Sigmoid colon (tissue), 7 donors: ENCODE data around the gene TMEM87A. TPM values are rescaled to one million over a fixed set of nuclear protein-coding genes. Genes with fewer than 3 reads are reported as not detected.
A peak's percentile ranks its signal among the peaks of the same experiment; 100 is the strongest.

Source experiments
- DNase-seq: peaks from one replicate; pipeline ENCODE4 v3.0.0-alpha.2; 2019
- H3K27ac ChIP-seq, 4 donors: fragments of 200-600 bp; sonication (generic); one replicate each; pipeline ENCODE4 v1.5.1; 2016 to 2019; ENCODE audit warnings: mild to moderate bottlenecking in 1 of 4
- H3K27me3 ChIP-seq, 3 donors: fragments of 200-600 bp; sonication (generic); one replicate each; pipeline ENCODE4 v1.5.1; 2019; ENCODE audit warnings: mild to moderate bottlenecking in 1 of 3
- H3K36me3 ChIP-seq, 4 donors: fragments of 200-600 bp; sonication (generic); one replicate each; pipeline ENCODE4 v1.5.1; 2016 to 2019
- H3K4me1 ChIP-seq, 4 donors: fragments of 200-600 bp; sonication (generic); one replicate each; pipeline ENCODE4 v1.5.1; 2017 to 2019
- H3K4me3 ChIP-seq, 4 donors: fragments of 200-600 bp; sonication (generic); one replicate each; pipeline ENCODE4 v1.5.1; 2017 to 2019; ENCODE audit warnings: mild to moderate bottlenecking in 2 of 4, moderate library complexity in 1 of 4
- H3K9me3 ChIP-seq, 4 donors: fragments of 200-600 bp in 3 of 4; sonication (generic) in 3 of 4; one replicate each; pipeline versions ENCODE4 v1.5.1 to v1.6.1; 2013 to 2019
- EP300 ChIP-seq, 4 donors: sonication (generic); formaldehyde crosslinking; IDR thresholded peaks; one replicate each; pipeline ENCODE4 v1.6.1; 2017; ENCODE audit warnings: antibody characterized with exemption in 4 of 4
- POLR2A ChIP-seq, 2 donors: fragments of 450-650 bp; IDR thresholded peaks; one replicate each; pipeline ENCODE4 v1.6.1; 2016; ENCODE audit warnings: antibody characterized with exemption in 2 of 2, mild to moderate bottlenecking in 2 of 2, moderate library complexity in 2 of 2
- POLR2AphosphoS5 ChIP-seq, 4 donors: sonication (generic); formaldehyde crosslinking; IDR thresholded peaks; one replicate each; pipeline ENCODE4 v1.6.1; 2017; ENCODE audit warnings: antibody characterized with exemption in 4 of 4
- WGBS, 2 donors: extraction: QIAGEN DNeasy Blood & Tissue Kit; methylation state at CpG; one replicate each; pipeline ENCODE4 v1.1.7; 2013; 5-methylcytosine and 5-hydroxymethylcytosine counted together
- intact Hi-C: fragments of 100-400 bp; cut with DNase I; formaldehyde crosslinking; loops from one replicate; pipeline ENCODE4 v1.15.1; 2023
- polyA plus RNA-seq, 3 donors: library from polyadenylated mRNA; stranded (reverse); fragments of 200-250 nt; gene quantifications; one replicate each; pipeline ENCODE4 v1.2.3, GENCODE V29; 2013
- total RNA-seq, 4 donors: library from RNA; depleted of rRNA; stranded (reverse); fragments of >200 nt; gene quantifications; one replicate each; pipeline ENCODE4 v1.1.0, GENCODE V29; 2016
- TF ChIP-seq, protein P1 (sequence below), 4 experiments: fragments of 450-650 bp in 3 of 4; fragments of 200-600 bp in 1 of 4; IDR thresholded peaks; one replicate each; pipeline ENCODE4 v1.5.1; 2016 to 2019; ENCODE audit warnings: antibody characterized with exemption in 4 of 4, mild to moderate bottlenecking in 3 of 4, moderate library complexity in 2 of 4
- donor health status: healthy with polysubstance abuse.
- donor health status: Bipolar disorder and iron deficiency.
- donor health status: healthy.

TMEM87A gene
- total and polyA plus RNA-seq, 7 donors, result 9.6 to 45.3 (median 41.0) TPM

DNA sequence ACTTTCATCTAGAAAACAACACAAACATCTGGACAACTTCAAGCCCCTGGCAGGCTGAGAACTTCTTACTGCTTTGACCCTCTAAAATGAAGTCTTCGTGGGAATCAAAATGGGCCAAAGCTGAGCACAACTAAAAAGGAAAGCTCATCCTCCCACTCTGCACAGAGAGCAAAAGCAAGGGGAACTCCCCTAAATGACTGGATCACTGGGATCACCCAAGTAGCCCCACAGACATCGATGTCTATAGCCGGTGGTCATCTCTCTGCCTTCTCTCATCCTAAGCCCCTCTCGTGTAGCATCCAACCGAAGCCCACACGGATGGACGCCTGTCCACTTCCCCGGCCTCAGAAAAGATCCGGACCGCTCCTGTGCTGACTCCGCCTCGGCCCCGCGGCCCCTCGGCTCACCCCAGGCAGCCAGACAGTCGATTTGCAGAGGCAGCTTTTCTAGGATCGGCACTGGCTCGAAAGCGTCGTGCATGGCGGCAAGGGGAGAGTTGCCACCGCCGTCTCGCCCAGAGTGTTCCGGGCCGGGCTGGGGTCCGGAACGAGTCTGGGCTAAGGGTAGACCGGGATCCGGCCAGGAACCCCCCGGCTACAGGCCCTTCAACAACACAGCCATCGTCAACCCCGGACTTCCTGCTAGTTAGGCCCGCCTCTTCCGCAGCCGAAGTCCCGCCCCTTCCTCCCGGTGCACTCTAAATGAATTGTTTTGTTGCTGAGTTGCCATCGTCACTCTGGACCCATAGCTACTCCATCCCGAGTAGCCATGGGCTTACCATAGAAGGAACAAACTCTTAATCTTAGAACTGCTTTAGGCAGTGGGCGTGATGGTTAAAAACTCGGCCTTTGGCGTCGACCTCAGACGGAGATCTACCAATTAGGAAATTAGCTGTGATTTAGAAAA, 65.3 kb downstream of the TMEM87A start, which contains the start of gene VPS39:
Gene VPS39 (minus strand): TSS at position 631 of the 906 bp plus-strand sequence. CDS start 151 bp downstream, at position 480.
- peak; percentile 14 to 87 (median 76) for TF ChIP-seq POLR2AphosphoS5 (IDR thresholded peaks at IDR 0.05)
- TF ChIP-seq, protein P1, sequence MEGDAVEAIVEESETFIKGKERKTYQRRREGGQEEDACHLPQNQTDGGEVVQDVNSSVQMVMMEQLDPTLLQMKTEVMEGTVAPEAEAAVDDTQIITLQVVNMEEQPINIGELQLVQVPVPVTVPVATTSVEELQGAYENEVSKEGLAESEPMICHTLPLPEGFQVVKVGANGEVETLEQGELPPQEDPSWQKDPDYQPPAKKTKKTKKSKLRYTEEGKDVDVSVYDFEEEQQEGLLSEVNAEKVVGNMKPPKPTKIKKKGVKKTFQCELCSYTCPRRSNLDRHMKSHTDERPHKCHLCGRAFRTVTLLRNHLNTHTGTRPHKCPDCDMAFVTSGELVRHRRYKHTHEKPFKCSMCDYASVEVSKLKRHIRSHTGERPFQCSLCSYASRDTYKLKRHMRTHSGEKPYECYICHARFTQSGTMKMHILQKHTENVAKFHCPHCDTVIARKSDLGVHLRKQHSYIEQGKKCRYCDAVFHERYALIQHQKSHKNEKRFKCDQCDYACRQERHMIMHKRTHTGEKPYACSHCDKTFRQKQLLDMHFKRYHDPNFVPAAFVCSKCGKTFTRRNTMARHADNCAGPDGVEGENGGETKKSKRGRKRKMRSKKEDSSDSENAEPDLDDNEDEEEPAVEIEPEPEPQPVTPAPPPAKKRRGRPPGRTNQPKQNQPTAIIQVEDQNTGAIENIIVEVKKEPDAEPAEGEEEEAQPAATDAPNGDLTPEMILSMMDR (IDR thresholded peaks at IDR 0.05), result no peak
- no peak for TF ChIP-seq EP300 (IDR thresholded peaks at IDR 0.05)
- TF ChIP-seq POLR2A (IDR thresholded peaks at IDR 0.05), result peak in 1 of 2 donors; percentile 50
- H3K27ac ChIP-seq, result peak within 1 kb of the TSS; percentile 79 to 87 (median 82)
- H3K36me3 ChIP-seq, result peaks cover 0 to 31% (median 8%) of the 10 kb centered on the region in 4 donors
- H3K4me3 ChIP-seq, result peak within 1 kb of the TSS; percentile 68 to 87 (median 82)
- WGBS, 2 donors, result 2 to 3% methylated on average over 45 of the region's 45 CpGs
- H3K9me3 ChIP-seq, result no peaks in the 10 kb centered on the region
- intact Hi-C loops, result loop anchor here (5.0 kb wide), 1 partner anchor 64 kb away; the partner anchor contains the start of genes GANC and TMEM87A
- peak; percentile 90 for DNase-seq
- no peaks in the 10 kb centered on the region for H3K27me3 ChIP-seq
- peaks cover 0 to 24% (median 19%) of the 10 kb centered on the region in 4 donors for H3K4me1 ChIP-seq

GRCh38 chr15:42206406-42206805, 66.8 kb downstream of the TMEM87A start:
- no peaks in the 10 kb centered on the region for H3K9me3 ChIP-seq
- no peak for DNase-seq
- no peaks in the 10 kb centered on the region for H3K27me3 ChIP-seq
- WGBS, 2 donors, result 84% methylated on average over 4 of the region's 4 CpGs
- peaks cover 0 to 24% (median 19%) of the 10 kb centered on the region in 4 donors for H3K4me1 ChIP-seq
- intact Hi-C loops, result loop anchor here (5.0 kb wide), 1 partner anchor 66 kb away; the partner anchor contains the start of genes GANC and TMEM87A
- H3K4me3 ChIP-seq, result no peak overlapping the region
- TF ChIP-seq POLR2A (IDR thresholded peaks at IDR 0.05) (no peak), POLR2AphosphoS5 (IDR thresholded peaks at IDR 0.05) (no peak), EP300 (IDR thresholded peaks at IDR 0.05) (no peak)
- TF ChIP-seq, protein P1 (IDR thresholded peaks at IDR 0.05), result no peak
- no peak overlapping the region for H3K27ac ChIP-seq
- H3K36me3 ChIP-seq, result peaks cover 0 to 16% (median 5%) of the 10 kb centered on the region in 4 donors

GRCh38 chr15:42203891-42204290, 69.3 kb downstream of the TMEM87A start:
- TF ChIP-seq, protein P1 (IDR thresholded peaks at IDR 0.05), result no peak
- TF ChIP-seq POLR2AphosphoS5 (IDR thresholded peaks at IDR 0.05), result no peak
- TF ChIP-seq POLR2A (IDR thresholded peaks at IDR 0.05), result no peak
- TF ChIP-seq EP300 (IDR thresholded peaks at IDR 0.05), result no peak

GRCh38 chr15:42202653-42203052, 70.6 kb downstream of the TMEM87A start:
- Histone ChIP-seq H3K27ac (no peak overlapping the region), H3K9me3 (no peaks in the 10 kb centered on the region), H3K36me3 (peaks cover 0 to 20% (median 9%) of the 10 kb centered on the region in 4 donors), H3K4me3 (no peak overlapping the region), H3K27me3 (no peaks in the 10 kb centered on the region), H3K4me1 (peaks cover 0 to 22% (median 17%) of the 10 kb centered on the region in 4 donors)
- TF ChIP-seq POLR2A (IDR thresholded peaks at IDR 0.05), result no peak
- TF ChIP-seq EP300 (IDR thresholded peaks at IDR 0.05), result no peak
- TF ChIP-seq, protein P1 (IDR thresholded peaks at IDR 0.05), result no peak
- no peak for TF ChIP-seq POLR2AphosphoS5 (IDR thresholded peaks at IDR 0.05)
- intact Hi-C loops, result no loop called here
- WGBS, 2 donors, result 64 to 68% methylated on average over 2 of the region's 2 CpGs
- DNase-seq, result no peak

More at GRCh38 chr15:42203891-42204290, 69.3 kb downstream of the TMEM87A start:
- WGBS, 2 donors, result 94 to 95% methylated on average over 3 of the region's 3 CpGs
- Histone ChIP-seq H3K9me3 (no peaks in the 10 kb centered on the region), H3K4me3 (no peak overlapping the region), H3K27me3 (no peaks in the 10 kb centered on the region), H3K36me3 (peaks cover 0 to 8% (median under 1%) of the 10 kb centered on the region in 4 donors), H3K4me1 (peaks cover 0 to 24% (median 19%) of the 10 kb centered on the region in 4 donors), H3K27ac (no peak overlapping the region)
- DNase-seq, result no peak
- intact Hi-C loops, result no loop called here
